GM23248 (cell line): Measurements from ENCODE around the gene GRIA1. TPM values are rescaled to one million over a fixed set of nuclear protein-coding genes. Genes with fewer than 3 reads are reported as not detected.

ENCODE experiments used
- DNase-seq: peaks from one replicate; pipeline ENCODE4 v3.0.0-alpha.2; 2015
- H2AFZ ChIP-seq: fragments of 200-600 bp; sonication (generic); 2 replicates; pipeline ENCODE4 v1.6.1; 2016; ENCODE audit warnings: antibody characterized with exemption
- H3F3A ChIP-seq: fragments of 200-600 bp; sonication (generic); 2 replicates; pipeline ENCODE4 v1.6.1; 2016; ENCODE audit warnings: mild to moderate bottlenecking, antibody characterized with exemption, mixed run types; ENCODE audit not compliant: insufficient read depth
- H3K27ac ChIP-seq: fragments of 200-600 bp; sonication (generic); 2 replicates; pipeline ENCODE4 v1.5.1; 2016; ENCODE audit warnings: mild to moderate bottlenecking
- H3K27me3 ChIP-seq: fragments of 200-600 bp; sonication (generic); replicated peaks from 2 replicates; pipeline ENCODE4 v1.6.1; 2016; ENCODE audit warnings: mild to moderate bottlenecking; ENCODE audit not compliant: insufficient read depth
- H3K36me3 ChIP-seq: fragments of 200-600 bp; sonication (generic); 2 replicates; pipeline ENCODE4 v1.6.1; 2016; ENCODE audit warnings: low read depth, mild to moderate bottlenecking
- H3K4me1 ChIP-seq: fragments of 200-600 bp; sonication (generic); 2 replicates; pipeline ENCODE4 v1.6.1; 2016; ENCODE audit warnings: mild to moderate bottlenecking; ENCODE audit not compliant: insufficient read depth
- H3K4me2 ChIP-seq: fragments of 200-600 bp; sonication (generic); one replicate; pipeline ENCODE4 v1.6.1; 2016; ENCODE audit warnings: mild to moderate bottlenecking; ENCODE audit not compliant: unreplicated experiment
- H3K4me3 ChIP-seq: fragments of 200-600 bp; sonication (generic); 2 replicates; pipeline ENCODE4 v1.5.1; 2016; ENCODE audit warnings: mild to moderate bottlenecking
- H3K79me2 ChIP-seq: fragments of 200-600 bp; sonication (generic); 2 replicates; pipeline ENCODE4 v1.6.1; 2016; ENCODE audit warnings: mild to moderate bottlenecking; ENCODE audit not compliant: insufficient read depth
- H3K9ac ChIP-seq: fragments of 200-600 bp; sonication (generic); 2 replicates; pipeline ENCODE4 v1.6.1; 2016; ENCODE audit warnings: mild to moderate bottlenecking
- H3K9me2 ChIP-seq: fragments of 200-600 bp; sonication (generic); 2 replicates; pipeline ENCODE4 v1.6.1; 2016; ENCODE audit warnings: mixed run types, mild to moderate bottlenecking, moderate library complexity; ENCODE audit not compliant: insufficient read depth
- H3K9me3 ChIP-seq: fragments of 200-600 bp; sonication (generic); one replicate; pipeline ENCODE4 v1.6.1; 2017; ENCODE audit warnings: low read depth
- H4K20me1 ChIP-seq: fragments of 200-600 bp; sonication (generic); 2 replicates; pipeline ENCODE4 v1.6.0; 2016; ENCODE audit not compliant: insufficient read depth
- EZH2 ChIP-seq: fragments of 200-600 bp; sonication (generic); IDR thresholded peaks from 2 replicates; pipeline ENCODE4 v1.6.1; 2018; ENCODE audit warnings: antibody characterized with exemption, mild to moderate bottlenecking; ENCODE audit not compliant: insufficient read depth, poor library complexity, severe bottlenecking
- EZH2phosphoT487 ChIP-seq: fragments of 200-600 bp; sonication (generic); IDR thresholded peaks from 2 replicates; pipeline ENCODE4 v1.6.1; 2018; ENCODE audit warnings: antibody characterized with exemption, moderate library complexity, mild to moderate bottlenecking, low read depth; ENCODE audit not compliant: insufficient read depth
- WGBS, 2 experiments: methylation state at CpG; one replicate each; pipeline ENCODE4 v1.1.6; 2015 to 2017; ENCODE audit warnings: low lambda C conversion rate in 2 of 2, low coverage in 1 of 2; ENCODE audit errors: missing lambda C conversion rate in 2 of 2; 5-methylcytosine and 5-hydroxymethylcytosine counted together
- in situ Hi-C: fragments of 300-500 bp; cut with MboI; formaldehyde crosslinking; loops from 2 replicates; pipeline ENCODE4 v1.15.0; 2020
- polyA plus RNA-seq: library from polyadenylated mRNA; unstranded; fragments of >200 nt; fragmentation: Nextera tagmentation; extraction: Ambion mirVana; gene quantifications from 2 replicates; pipeline ENCODE4 v1.2.1, GENCODE V29; 2016
- total RNA-seq: library from RNA; depleted of rRNA; stranded (reverse); fragments of >200 nt; shearing (Covaris generic); gene quantifications from 2 replicates; pipeline ENCODE4 v1.2.3, GENCODE V29; 2014

Gene GRIA1
- total and polyA plus RNA-seq, 2 experiments from 2014 or later = 0.04 to 0.11 TPM

DNA sequence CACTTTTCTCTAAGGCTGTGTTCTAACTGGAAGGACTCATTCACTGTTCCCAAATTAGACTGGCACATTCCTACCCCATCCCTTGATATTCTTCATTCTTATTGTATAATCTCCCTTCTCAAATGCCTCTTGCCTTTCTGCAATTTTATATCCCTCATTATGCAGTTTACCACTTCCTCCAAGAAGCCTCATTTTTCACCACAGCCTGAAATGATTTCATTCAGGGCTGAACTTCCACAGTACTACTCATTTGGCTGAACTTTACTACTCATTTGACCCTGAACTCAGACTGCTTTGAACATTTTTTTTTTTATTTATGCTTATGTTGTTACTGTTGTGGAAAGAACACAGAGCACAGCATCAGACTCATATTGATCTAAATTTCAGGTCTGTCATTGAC lies 32.7 kb downstream of the GRIA1 start:
- Histone ChIP-seq H3K4me2 (peak overlapping the region; percentile 41), H3K9me3 (no peaks in the 10 kb centered on the region), H2AFZ (no peak overlapping the region), H4K20me1 (no peaks in the 10 kb centered on the region), H3K79me2 (no peaks in the 10 kb centered on the region), H3K36me3 (no peaks in the 10 kb centered on the region), H3K27ac (peak overlapping the region; percentile 16; the same call in 1 of the 2 replicates), H3K9me2 (no peaks in the 10 kb centered on the region), H3K9ac (no peak overlapping the region), H3K4me1 (peaks cover 31% of the 10 kb centered on the region), H3F3A (peaks cover 12% of the 10 kb centered on the region), H3K27me3 (no peaks in the 10 kb centered on the region), H3K4me3 (0 out of 2 replicates have a peak overlapping the region, but pooled peaks have one; percentile 12)
- DNase-seq = peak; percentile 68
- in situ Hi-C loops = no loop called here
- TF ChIP-seq EZH2 = no peak

DNA sequence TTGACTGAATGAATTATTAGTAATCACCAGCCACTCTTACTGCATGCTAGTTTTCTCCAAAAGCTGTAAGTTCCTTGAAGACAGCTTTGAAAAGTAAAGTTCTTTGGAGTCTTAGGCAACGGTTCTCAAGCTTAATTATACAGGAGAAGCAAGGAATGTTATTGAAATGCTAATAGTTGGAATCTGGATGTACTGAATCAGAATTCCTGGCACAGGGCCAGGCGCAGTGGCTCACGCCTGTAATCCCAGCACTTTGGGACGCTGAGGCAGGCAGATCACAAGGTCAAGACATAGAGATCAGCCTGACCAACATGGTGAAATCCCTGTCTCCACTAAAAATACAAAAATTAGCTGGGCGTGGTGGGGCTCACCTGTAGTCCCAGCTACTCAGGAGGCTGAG lies 33.4 kb downstream of the GRIA1 start:
- Histone ChIP-seq H3K9ac (no peak overlapping the region), H3K27ac (peak overlapping the region; percentile 16; the same call in 1 of the 2 replicates), H3K79me2 (no peaks in the 10 kb centered on the region), H3K9me2 (no peaks in the 10 kb centered on the region), H4K20me1 (no peaks in the 10 kb centered on the region), H3K27me3 (no peaks in the 10 kb centered on the region), H2AFZ (no peak overlapping the region), H3K36me3 (no peaks in the 10 kb centered on the region), H3K4me1 (peaks cover 31% of the 10 kb centered on the region), H3K4me2 (peak overlapping the region; percentile 41), H3K4me3 (0 out of 2 replicates have a peak overlapping the region, but pooled peaks have one; percentile 12), H3K9me3 (no peaks in the 10 kb centered on the region), H3F3A (peaks cover 12% of the 10 kb centered on the region)
- TF ChIP-seq EZH2 (no peak), EZH2phosphoT487 (no peak)
- peak; percentile 70 for DNase-seq
- in situ Hi-C loops = no loop called here
- WGBS, 2 experiments = 30 to 41% methylated on average over 5 of the region's 5 CpGs

DNA sequence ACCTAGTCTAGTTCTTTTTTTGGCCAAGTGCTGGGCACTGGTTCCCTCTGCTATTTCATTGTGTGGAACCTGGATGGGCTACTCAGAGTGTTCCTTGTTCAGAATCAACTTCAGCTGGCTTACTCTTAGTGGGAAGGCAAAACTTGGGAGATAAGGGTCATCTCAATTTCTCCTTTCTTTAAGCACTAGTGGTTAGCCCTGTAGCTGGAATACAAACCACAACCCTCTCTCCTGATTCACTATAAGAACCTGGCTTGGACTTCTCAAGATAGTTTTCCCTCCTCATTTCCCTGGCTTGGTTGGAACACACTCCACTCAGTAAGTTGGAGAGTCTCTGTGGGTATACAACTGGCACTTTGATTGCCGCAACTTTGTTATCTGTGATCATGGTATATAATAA lies 35.1 kb downstream of the GRIA1 start:
- H3K9me2 ChIP-seq = no peaks in the 10 kb centered on the region
- DNase-seq = no peak
- no peak overlapping the region for H3K27ac ChIP-seq
- no peaks in the 10 kb centered on the region for H4K20me1 ChIP-seq
- H3K4me2 ChIP-seq = no peak overlapping the region
- H3K4me1 ChIP-seq = peaks cover 28% of the 10 kb centered on the region
- WGBS, 2 experiments = 96 to 100% methylated on average over 1 of the region's 1 CpG
- no peak overlapping the region for H3K9ac ChIP-seq
- no peak overlapping the region for H3K4me3 ChIP-seq
- peaks cover 12% of the 10 kb centered on the region for H3F3A ChIP-seq
- H3K36me3 ChIP-seq = no peaks in the 10 kb centered on the region
- TF ChIP-seq EZH2phosphoT487 (no peak), EZH2 (no peak)
- H2AFZ ChIP-seq = no peak overlapping the region
- H3K79me2 ChIP-seq = no peaks in the 10 kb centered on the region
- H3K9me3 ChIP-seq = no peaks in the 10 kb centered on the region
- no peaks in the 10 kb centered on the region for H3K27me3 ChIP-seq
- in situ Hi-C loops = no loop called here

GRCh38 chr5:153530357-153531143 lies 40.1 kb downstream of the GRIA1 start:
- Histone ChIP-seq H3K9me3 (no peaks in the 10 kb centered on the region), H3K27ac (no peak overlapping the region), H4K20me1 (no peaks in the 10 kb centered on the region), H3K9me2 (no peaks in the 10 kb centered on the region), H2AFZ (no peak overlapping the region), H3K9ac (no peak overlapping the region), H3K36me3 (no peaks in the 10 kb centered on the region), H3K79me2 (no peaks in the 10 kb centered on the region), H3K4me3 (no peak overlapping the region), H3F3A (no peaks in the 10 kb centered on the region), H3K27me3 (no peaks in the 10 kb centered on the region), H3K4me1 (no peaks in the 10 kb centered on the region), H3K4me2 (no peak overlapping the region)
- 96 to 100% methylated on average over 4 of the region's 4 CpGs for WGBS, 2 experiments
- in situ Hi-C loops = no loop called here
- no peak for TF ChIP-seq EZH2
- TF ChIP-seq EZH2phosphoT487 = no peak
- no peak for DNase-seq

- H3K9me3 ChIP-seq = no peaks in the 10 kb centered on the region
- TF ChIP-seq EZH2phosphoT487 (no peak), EZH2 (no peak)
- H2AFZ ChIP-seq = no peak overlapping the region
- in situ Hi-C loops = no loop called here
- H4K20me1 ChIP-seq = no peaks in the 10 kb centered on the region
- H3K4me1 ChIP-seq = no peaks in the 10 kb centered on the region
- H3K4me3 ChIP-seq = no peak overlapping the region
- H3K9ac ChIP-seq = no peak overlapping the region
- H3K27me3 ChIP-seq = no peaks in the 10 kb centered on the region
- H3F3A ChIP-seq = no peaks in the 10 kb centered on the region
- DNase-seq = no peak
- H3K36me3 ChIP-seq = no peaks in the 10 kb centered on the region
- no peaks in the 10 kb centered on the region for H3K79me2 ChIP-seq
- no peaks in the 10 kb centered on the region for H3K9me2 ChIP-seq
- H3K4me2 ChIP-seq = no peak overlapping the region
- WGBS, 2 experiments = 34 to 40% methylated on average over 1 of the region's 1 CpG
- no peak overlapping the region for H3K27ac ChIP-seq
Measured at GRCh38 chr5:153533546-153533945, 43.1 kb downstream of the GRIA1 start.
